Muscle layer of colon (tissue), 2 donors: Measurements from ENCODE around the gene AKIRIN1.
"Not testable (repeated sequence)": the region's sequence is repeated elsewhere in the genome, so short reads cannot be mapped to it uniquely, and the experiment has no call there.

Experiments
- H3K27ac ChIP-seq: one replicate; pipeline ENCODE4 v1.7.0; 2013; ENCODE audit warnings: low read depth, mild to moderate bottlenecking, low read length, moderate library complexity
- H3K27me3 ChIP-seq, 2 donors: one replicate each; pipeline ENCODE4 v1.7.0; 2013; ENCODE audit warnings: low read length in 2 of 2, mild to moderate bottlenecking in 2 of 2; ENCODE audit not compliant: insufficient read depth in 2 of 2, control insufficient read depth in 1 of 2
- H3K36me3 ChIP-seq: one replicate; pipeline ENCODE4 v1.7.0; 2013; ENCODE audit warnings: mild to moderate bottlenecking, low read length; ENCODE audit not compliant: insufficient read depth
- H3K4me1 ChIP-seq: one replicate; pipeline ENCODE4 v1.7.0; 2013; ENCODE audit warnings: mild to moderate bottlenecking, low read length; ENCODE audit not compliant: insufficient read depth
- H3K4me3 ChIP-seq, 2 donors: one replicate each; pipeline ENCODE4 v1.7.0; 2013; ENCODE audit warnings: low read length in 2 of 2, low read depth in 1 of 2, mild to moderate bottlenecking in 1 of 2, moderate library complexity in 1 of 2
- H3K9ac ChIP-seq: one replicate; pipeline ENCODE4 v1.7.0; 2013; ENCODE audit warnings: low read length
- H3K9me3 ChIP-seq: one replicate; pipeline ENCODE4 v1.7.0; 2013; ENCODE audit warnings: mild to moderate bottlenecking, low read length
- donor health status: abdominal sarcoma.
- donor health status: Adenocarcinoma of cecum.

The AKIRIN1 gene

DNA sequence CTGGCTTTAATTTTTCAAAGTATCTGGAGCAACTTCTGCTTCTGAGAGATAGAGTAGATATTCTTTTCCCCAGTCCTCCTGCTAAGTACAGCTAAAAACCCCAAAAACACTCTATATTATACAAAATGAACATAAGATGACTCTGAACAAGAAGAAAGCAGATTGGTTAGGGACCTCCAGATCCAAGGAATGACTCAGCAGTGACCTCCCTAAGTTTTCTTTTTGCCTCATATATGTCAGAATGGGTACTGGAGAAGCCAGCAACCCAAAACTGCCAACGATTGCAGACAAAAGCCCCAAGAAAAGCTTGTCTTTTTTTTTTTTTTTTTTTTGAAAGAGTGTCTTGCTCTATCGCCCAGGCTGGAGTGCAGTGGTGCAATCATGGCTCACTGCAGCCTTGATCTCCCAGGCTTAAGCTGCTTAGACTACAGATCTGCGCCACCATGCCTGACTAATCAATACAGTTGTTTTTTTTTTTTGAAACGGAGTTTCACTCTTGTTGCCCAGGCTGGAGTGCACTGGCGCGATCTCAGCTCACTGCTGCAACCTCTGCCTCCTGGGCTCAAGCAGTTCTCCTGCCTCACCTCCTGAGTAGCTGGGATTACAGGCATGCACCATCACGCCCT is 57.8 kb downstream of the AKIRIN1 start:
- Histone ChIP-seq H3K36me3 (peaks cover 3% of the 10 kb centered on the region), H3K27ac (no peak overlapping the region), H3K9ac (no peak overlapping the region), H3K9me3 (no peaks in the 10 kb centered on the region), H3K27me3 (no peaks in the 10 kb centered on the region), H3K4me3 (no peak overlapping the region), H3K4me1 (no peaks in the 10 kb centered on the region)

DNA sequence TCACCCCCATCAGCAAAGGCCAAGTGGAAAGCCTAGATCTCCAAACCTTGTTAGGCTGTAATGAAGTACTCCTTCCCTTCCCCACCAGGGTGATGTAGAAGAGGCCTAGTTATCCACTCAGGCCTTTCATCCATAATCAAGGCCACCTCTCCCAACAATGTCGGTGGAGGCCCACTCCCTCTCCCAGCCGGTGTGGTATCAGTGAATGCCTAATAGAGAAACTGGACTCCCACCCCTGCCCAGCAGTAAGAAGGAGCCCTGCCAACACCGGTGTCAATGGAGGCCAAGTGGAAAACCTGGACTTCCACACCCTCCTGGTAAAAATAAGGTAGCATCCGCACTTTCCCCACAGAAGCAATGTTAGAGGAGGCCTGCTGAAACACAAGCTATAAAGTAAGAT is 58.9 kb downstream of the AKIRIN1 start:
- H3K27ac ChIP-seq: no peak overlapping the region
- no peaks in the 10 kb centered on the region for H3K4me1 ChIP-seq
- H3K27me3 ChIP-seq: no peaks in the 10 kb centered on the region
- H3K4me3 ChIP-seq: no peak overlapping the region
- no peaks in the 10 kb centered on the region for H3K9me3 ChIP-seq
- H3K9ac ChIP-seq: no peak overlapping the region
- H3K36me3 ChIP-seq: peaks cover 3% of the 10 kb centered on the region

DNA sequence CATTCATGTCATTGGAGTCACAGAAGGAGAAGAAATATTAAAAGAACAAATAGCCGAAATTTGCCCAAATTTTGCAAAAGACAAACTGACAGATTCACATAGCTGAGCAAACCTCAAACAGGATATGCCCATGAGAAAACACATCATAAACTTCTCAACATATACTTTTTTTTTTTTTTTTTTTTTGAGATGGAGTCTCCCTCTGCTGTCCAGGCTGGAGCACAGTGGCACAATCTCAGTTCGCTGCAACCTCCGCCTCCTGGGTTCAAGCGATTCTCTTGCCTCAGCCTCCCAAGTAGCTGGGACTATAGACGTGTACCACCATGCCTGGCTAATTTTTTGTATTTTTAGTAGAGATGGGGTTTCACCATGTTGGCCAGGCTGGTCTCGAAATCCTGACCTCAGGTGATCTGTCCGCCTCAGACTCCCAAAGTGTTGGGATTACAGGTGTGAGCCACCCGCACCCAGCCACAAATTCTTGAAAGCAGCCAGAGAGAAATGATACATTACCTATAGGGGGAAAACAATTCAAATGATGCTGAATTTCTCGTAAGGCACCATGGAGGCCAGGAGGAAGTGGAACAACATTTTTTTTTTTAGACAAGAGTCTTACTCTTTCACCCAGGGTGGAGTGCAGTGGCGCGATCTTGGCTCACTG is 60.2 kb downstream of the AKIRIN1 start:
- H3K9me3 ChIP-seq, H3K9ac ChIP-seq, H3K4me1 ChIP-seq, H3K36me3 ChIP-seq, H3K27ac ChIP-seq, H3K27me3 ChIP-seq, H3K4me3 ChIP-seq: not testable (repeated sequence)

DNA sequence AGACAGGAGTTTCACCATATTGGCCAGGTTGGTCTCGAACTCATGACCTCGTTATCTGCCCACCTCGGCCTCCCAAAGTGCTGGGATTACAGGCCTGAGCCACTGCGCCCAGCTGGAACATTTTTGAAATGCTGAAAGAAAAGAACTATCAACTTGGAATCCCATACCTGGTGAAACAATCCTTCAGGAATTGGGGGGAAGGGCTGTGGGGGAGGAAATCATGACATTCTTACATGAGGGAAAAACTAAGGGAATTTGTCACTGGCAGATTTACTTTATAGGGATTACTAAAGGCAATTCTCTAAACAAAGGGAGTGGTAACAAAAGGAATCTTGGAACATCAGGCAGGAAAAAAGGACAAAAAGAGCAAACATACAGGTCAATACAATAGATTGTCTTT is 60.9 kb downstream of the AKIRIN1 start:
- Histone ChIP-seq H3K9me3 (no peaks in the 10 kb centered on the region), H3K4me3 (no peak overlapping the region), H3K9ac (no peak overlapping the region), H3K4me1 (no peaks in the 10 kb centered on the region), H3K36me3 (peaks cover 3% of the 10 kb centered on the region), H3K27ac (no peak overlapping the region), H3K27me3 (no peaks in the 10 kb centered on the region)

DNA sequence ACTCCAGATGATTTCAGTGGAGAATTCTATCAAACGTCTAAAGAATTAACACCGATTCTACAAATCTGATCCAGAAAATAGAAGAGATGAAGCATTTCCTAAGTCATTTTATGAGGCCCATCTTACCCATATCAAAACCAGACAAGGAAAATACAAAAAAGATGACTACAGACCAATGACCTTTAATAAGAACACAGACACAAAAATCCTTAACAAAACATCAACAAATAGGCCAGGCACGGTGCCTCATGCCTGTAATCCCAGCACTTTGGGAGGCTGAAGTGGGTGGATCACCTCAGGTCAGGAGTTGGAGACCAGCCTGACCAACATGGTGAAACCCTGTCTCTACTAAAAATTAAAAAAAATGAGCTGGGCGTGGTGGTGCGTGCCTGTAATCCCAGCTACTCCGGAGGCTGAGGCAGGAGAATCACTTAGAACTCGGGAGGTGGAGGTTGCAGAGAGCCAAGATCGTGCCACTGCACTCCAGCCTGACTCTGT is 64.2 kb downstream of the AKIRIN1 start:
- not testable (repeated sequence) for H3K9me3 ChIP-seq, H3K36me3 ChIP-seq, H3K27ac ChIP-seq

More for the DNA sequence above, 64.2 kb downstream of the AKIRIN1 start:
- not testable (repeated sequence) for H3K9ac ChIP-seq, H3K4me3 ChIP-seq, H3K4me1 ChIP-seq, H3K27me3 ChIP-seq
